GM15510 (cell line): Measurements from ENCODE around the gene EYS.

ENCODE experiments used
- POLR2A ChIP-seq: IDR thresholded peaks from 3 replicates; pipeline ENCODE4 v1.6.1; 2011; ENCODE audit warnings: borderline replicate concordance; ENCODE audit not compliant: insufficient read length; ENCODE audit errors: extremely low read depth

The EYS gene

DNA sequence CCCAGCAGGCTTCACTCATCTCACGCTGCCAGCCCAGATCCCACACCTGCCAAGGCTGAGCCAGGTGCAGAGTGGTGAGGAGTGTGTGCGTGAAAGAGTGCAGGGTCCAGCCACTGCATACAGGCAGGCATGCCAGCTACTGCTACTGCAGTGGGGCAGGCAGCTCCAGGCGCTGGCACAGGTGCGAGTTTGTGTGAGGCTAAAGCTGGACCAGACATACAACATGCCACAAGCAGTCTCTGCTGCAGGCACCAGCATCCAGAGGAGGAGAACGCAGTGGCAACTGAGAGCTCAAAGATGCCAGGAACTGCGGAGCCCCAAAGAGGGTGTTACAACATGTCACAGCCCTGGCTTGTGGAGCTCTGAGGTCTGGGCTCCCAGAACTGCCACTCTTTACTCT lies 149.8 kb downstream of the EYS start:
- no peak for TF ChIP-seq POLR2A

DNA sequence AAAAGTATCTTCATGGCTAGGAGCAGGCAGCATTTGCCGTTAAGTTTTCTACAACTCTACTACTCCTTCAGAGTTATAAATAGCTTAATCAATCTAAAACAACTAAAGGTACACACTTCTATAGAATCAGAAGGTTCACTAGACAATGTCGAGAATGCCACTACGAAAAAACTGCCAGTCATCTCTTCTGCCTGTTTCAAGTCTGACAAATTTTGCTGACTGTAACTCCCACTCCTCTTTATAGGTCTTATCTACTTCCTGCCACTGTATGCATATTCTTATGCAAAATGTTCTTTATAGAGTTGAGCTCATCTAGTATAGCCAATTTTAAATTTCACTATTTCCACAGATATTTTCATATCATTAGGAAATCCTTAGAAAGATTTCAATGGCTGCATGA lies 160.1 kb downstream of the EYS start:
- no peak for TF ChIP-seq POLR2A

DNA sequence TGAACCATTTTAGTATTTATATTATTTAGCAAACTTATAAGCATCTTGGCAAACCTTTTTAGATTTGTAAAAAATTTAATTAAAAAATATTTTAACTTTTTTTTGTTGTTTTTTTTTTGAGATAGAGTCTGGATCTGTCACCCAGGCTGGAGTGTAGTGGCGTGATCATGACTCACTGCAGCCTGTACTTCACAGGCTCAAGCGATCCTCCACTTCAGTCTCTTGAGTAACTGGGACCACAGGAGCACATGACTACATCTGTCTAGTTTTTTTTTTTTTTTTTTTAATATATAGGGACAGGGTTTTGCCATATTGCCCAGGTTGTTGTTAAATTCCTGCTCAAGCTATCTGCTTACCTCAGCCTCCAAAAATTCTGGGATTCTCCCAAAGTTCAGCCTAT lies 161.1 kb downstream of the EYS start:
- TF ChIP-seq POLR2A, result no peak

DNA sequence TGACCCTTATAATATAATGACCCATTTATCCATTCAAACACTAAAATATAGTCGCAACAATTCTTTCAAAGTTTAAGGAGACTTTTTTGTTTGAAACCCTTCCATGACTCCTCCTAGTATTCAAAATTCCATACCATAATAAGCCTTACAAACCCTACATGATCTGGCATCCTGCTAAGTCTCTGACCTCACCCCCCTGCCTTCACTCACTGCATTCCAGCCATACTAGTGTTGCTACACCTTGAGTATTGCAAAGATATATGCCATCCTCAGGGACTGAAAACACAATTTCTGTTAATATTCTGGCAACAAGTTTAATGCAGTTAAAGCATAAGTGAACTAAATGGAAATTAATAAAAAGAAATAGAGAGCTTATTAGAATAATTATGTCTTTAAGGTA lies 168.4 kb downstream of the EYS start:
- TF ChIP-seq POLR2A, result no peak

DNA sequence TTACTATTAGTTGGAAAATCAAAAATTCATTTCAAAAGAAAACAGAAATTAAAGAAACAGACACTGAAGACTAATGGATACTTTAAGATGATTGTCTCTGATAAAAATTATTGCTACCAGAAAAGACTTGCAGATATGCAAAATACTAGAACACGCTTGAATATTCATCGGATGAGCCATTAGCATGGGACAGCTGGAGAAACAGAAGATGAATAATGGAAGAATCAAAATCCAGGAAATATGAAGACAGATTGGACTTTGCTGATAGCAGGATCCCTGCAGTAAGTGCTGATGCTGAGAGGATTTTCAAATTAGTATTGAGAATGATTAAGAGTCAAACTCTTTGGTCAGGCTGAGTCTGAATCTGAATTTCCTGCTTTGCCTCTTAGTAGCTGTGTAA lies 169.4 kb downstream of the EYS start:
- TF ChIP-seq POLR2A, result no peak

DNA sequence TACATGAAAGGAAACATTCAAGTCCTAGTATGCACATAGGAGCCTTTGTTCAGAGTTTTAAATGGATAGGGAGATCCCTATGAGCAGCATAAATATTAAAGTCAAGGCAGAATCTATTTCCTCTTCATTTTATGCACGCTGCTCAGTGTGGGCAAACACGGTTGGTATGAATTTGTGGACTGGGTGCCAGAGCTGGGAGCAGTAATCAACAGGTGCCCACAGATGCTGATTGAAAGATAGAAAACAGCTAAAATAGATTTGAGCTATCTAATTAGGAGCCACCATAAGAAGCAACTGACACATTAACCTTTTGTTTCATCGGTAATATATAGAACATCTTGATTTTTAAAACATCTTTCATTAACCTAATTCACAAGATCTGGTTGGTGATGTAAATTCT lies 175.5 kb downstream of the EYS start:
- TF ChIP-seq POLR2A, result no peak

DNA sequence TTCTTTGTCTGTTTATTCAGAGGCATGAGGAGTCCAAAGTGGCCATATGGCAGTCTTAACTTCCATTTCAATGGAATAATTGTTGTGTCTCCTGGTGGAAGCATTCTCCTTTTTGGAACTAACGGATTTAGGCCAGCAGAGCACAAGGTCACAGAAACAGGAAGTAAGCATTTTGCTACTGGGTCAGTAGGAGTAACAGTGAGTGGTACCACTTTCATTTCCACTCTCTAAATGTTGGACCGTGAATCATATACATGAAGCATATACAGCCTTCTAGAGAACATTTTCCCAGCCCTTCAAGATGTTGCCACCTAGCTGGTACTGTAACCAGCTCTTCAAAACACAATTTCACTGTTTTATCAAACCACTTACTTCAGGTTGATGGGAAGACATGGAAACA lies 182.8 kb downstream of the EYS start:
- no peak for TF ChIP-seq POLR2A

DNA sequence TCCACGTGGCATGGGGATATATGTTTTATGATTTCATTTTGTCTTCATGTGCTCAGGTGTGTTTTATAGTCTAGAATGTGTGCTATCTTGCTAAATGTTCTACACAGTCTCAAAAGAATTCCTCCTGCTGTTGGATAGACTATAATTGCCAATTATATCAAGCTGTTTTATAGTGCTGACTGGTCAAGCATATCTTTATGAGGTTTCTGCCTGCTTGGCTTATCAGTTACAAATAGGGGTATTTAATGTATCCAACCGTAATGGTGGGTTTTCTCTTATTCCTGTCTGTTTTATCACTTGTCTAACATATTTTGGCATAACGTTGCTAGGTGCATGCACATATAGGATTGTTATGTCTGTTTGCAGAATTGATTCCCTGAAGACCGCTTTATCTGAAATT lies 201.3 kb downstream of the EYS start:
- TF ChIP-seq POLR2A, result no peak

DNA sequence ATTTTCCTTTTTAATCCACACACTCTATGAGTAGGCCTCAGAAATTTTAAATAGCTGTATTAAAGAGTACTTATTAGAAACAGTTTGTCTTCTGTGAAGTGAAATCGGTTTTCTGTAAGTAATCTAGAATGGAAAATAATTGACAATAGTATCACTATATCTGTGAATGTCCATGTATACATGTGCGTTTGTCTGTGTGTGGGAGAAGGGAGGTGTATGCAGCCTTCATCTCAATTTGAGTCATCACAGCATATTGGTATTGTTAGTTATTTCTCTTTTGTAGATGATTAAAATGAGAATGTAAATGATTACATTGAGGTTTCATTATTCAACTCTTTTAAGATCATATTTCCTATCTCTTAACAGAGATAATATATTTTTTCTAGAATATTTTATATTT lies 206.0 kb downstream of the EYS start:
- TF ChIP-seq POLR2A, result no peak

DNA sequence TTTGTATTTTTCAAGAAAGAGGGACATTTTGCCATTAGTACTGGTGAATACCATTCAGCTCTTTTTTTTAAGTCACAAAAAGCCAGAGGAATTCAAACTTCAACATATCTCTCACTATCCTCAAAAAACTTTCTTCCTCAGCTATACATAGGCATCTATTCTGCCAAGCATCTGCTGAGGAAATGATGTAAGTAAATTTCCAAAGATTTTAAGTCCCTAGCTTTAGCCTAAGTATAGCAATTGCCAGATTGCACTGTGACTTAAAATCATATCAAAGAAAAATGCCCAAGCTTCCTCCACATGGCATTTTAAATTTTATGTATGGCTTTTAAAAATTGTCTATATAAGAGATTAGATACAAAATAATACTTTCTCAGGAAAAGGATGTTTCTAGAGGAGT lies 237.4 kb downstream of the EYS start:
- no peak for TF ChIP-seq POLR2A

DNA sequence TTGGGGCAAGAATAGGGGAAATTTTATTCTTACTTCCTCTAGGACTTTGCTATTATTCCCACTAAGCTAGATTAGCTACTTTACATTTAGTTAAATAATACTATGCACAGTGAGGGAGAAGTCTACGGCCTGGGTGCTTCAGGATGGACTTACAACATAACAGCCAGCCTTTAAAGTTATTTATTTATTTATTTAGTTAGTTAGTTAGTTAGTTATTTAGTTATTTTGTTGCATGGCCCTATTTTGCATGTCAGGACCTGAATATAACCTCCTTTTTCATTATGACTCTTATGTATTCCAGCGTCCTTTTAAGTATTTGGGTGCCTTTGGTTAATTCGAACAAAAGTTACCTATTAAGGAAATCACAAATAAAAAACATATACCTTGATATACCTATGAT lies 238.7 kb downstream of the EYS start:
- no peak for TF ChIP-seq POLR2A

DNA sequence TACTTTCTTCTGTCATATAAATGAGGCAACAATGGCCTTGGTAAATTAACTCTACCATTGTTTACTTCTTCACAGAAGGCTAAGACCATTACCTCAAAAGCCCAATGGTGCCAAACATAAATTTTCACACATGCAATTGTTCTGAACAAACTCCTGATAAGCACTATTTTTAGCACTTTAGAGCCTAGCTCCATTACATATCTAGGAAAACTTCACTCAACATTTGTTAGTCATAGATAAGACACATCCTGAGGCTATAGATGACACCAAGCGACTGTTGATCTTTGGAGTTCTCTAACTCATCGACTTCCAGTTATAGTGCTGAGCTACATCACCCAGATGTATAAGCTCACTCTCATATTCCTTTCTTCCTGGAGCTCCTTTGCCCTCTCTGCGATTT lies 245.9 kb downstream of the EYS start:
- no peak for TF ChIP-seq POLR2A

DNA sequence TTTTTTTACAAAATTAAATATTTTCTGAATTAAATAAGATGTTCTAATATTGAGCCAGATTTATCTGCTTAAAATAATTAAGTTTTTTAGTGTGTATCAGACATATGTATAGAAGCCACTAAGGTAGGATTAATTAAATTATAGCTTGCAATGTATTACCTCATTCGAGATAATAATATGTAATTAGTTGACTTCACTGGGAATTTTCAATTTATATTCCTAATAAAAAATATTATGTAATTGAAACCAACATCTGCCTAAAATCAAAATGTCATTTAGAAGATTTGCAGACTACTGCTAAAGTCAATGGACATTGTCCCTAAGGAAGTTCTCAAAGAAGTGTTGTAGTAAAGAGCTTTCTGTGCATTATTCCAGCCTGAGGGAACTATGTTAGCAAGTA lies 254.7 kb downstream of the EYS start:
- no peak for TF ChIP-seq POLR2A

DNA sequence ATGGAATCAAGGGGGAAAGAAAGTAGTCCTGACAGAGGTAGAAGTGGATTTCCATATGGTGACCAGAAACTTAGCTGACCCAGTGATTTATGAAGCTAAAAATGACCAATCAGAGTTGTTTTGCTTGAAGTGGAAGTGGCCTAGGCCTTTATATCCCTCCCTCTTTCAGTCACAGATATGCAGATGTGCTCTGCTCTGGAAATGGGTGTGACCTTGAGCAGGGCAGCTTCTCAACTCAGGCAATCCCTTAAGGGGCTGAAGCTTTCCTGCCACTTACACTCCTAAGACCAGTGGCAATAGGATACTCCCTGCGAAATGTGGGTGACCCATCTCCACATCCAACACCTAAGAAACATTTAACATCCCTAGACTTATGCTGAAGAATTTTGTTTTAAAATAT lies 256.6 kb downstream of the EYS start:
- TF ChIP-seq POLR2A, result no peak

DNA sequence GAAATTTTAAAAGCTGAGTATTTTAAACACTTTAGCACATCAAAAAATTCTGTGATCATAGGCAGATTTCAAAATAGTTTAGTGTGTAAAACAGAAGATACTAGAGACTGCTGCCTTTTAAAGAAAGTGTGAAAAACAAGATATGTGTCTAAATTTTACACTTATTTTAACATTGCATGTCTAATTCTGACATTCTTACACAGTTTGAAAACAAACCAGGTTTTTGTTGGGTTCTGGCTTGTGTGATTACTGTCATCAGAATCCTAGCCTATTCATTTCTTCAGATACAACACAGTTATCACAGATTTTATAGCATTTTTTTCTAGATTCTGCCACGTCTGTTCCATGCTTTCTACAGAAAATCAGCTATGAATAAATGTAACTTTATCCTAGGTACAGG lies 257.1 kb downstream of the EYS start:
- no peak for TF ChIP-seq POLR2A

DNA sequence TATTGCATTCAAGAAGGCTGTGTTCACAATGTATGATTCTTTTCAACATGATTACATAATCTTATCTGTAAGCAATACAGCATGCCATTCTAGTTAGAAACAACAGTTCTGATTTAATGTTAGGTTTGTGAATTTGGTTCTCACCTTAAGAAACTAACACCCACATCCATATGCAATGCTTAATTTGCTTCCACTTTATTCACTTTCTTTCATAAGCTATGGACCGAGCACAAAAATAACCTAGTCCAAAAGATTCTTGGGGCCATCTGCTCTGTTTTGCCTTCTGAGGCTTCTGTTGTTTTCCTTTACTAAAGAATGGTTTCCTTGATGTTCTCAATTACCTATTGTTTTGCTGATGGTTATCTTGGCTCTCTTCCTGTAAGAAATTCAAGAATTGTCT lies 258.2 kb downstream of the EYS start:
- TF ChIP-seq POLR2A, result no peak

DNA sequence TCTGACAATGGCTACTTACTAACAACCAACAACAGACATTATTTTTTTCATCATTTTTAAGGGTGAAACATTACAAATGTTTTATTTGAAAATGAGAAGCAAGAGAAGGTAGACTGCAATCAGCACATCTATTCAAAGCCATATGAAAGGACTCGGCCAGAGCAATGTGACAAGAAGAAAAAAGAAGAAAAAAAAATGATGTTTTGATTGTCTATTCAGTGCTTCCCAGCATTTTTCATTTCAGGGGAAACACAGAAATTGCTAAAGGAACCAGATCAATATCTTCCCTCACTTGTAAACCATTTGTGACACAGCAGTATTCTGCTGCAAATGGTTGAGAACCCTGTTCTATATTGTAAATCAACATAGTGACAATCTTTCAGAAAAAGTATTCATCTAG lies 270.7 kb downstream of the EYS start:
- no peak for TF ChIP-seq POLR2A
